Retina (tissue), 1 donor: Measurements from ENCODE around the gene ATG4C.

Experiments used
- DNase-seq: peaks from one replicate; pipeline ENCODE4 v3.0.0-alpha.2; 2016

Gene ATG4C

GRCh38 chr1:62906428-62906886, 122.5 kb downstream of the ATG4C start:
- DNase-seq = no peak

GRCh38 chr1:62908168-62908695, 124.3 kb downstream of the ATG4C start:
- DNase-seq = no peak

DNA sequence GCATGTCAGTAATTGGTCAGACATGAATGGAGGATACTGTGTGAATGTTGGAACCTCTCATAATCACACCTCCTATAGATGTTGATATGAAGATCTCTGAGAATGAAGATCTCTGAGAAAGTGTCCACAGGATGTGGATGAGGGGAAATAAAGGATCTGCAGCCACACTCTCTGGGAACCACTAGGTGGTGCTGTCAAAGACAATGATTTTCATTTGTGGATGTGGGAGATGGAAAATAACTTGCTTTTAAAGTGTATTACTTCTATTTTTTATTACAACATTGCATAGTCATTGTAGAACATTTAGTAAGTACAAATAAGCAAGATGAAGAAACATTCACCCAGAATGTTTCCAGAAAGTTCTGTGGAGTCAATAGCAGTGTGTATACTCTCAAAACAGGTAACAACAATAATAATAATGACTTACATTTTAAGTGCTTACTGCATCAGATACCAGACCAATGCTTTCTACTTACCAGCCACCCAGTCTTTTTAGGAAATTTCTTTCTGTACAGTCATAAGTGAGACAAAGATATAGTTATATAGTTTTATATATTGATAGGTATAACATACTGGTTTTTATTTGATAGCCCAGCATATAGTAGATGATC, 128.2 kb downstream of the ATG4C start:
- DNase-seq = no peak
